Activated T-cell treated with anti-CD3 and anti-CD28 coated beads, Interleukin-2, amount 50 U/mL, for 4 hours (primary cell): ENCODE measurements around the gene RAPGEF4. TPM values are rescaled to one million over a fixed set of nuclear protein-coding genes. Genes with fewer than 3 reads are reported as not detected.
"Not testable (repeated sequence)": the region's sequence is repeated elsewhere in the genome, so short reads cannot be mapped to it uniquely, and the experiment has no call there.

Experiments
- ATAC-seq, 2 donors: fragments of 200-7000 bp; cut with Tn5 transposase; one replicate each; pipeline ENCODE4 v1.10.0; 2021
- DNase-seq: peaks from one replicate; pipeline ENCODE4 v3.0.0-alpha.2; 2020
- H3K27me3 Mint-ChIP-seq: one replicate; pipeline ENCODE4 v1.8.0; 2021; ENCODE audit warnings: low read depth, mixed read lengths
- H3K36me3 Mint-ChIP-seq: one replicate; pipeline ENCODE4 v1.8.0; 2022; ENCODE audit warnings: mixed read lengths; ENCODE audit not compliant: insufficient read depth
- H3K4me1 Mint-ChIP-seq: one replicate; pipeline ENCODE4 v1.8.0; 2021; ENCODE audit warnings: low read depth, mixed read lengths
- H3K4me3 Mint-ChIP-seq: one replicate; pipeline ENCODE4 v1.8.0; 2021; ENCODE audit warnings: mild to moderate bottlenecking, moderate library complexity, mixed read lengths
- H3K9me3 Mint-ChIP-seq: one replicate; pipeline ENCODE4 v1.8.0; 2021; ENCODE audit warnings: mixed read lengths
- total RNA-seq, 3 donors: library from RNA; stranded (reverse); gene quantifications; one replicate each; pipeline ENCODE4 v1.2.1, GENCODE V29; 2021

RAPGEF4 gene
- total RNA-seq, 3 donors from 2014 or later, result 0.20 to 0.47 (median 0.33) TPM

DNA sequence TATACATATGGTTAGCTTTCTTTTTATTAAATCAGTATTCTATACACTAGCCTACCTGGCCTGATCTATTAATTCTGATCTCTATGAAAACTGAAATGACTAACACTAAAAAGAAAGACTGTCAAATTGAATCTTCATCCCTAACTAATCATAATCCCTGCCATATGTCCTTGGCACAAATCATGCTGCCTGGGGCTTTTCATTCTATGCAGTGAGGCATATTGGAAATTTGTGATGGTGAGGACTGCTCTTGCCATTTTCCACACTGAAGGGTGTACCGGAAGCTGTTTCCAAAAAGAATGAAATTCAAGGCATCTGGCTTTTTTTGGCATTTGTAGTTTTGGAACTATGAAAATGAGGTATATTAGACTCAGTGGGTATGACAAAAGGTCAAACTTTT is 39.7 kb downstream of the RAPGEF4 start:
- ATAC-seq, result no peak
- Mint-ChIP-seq H3K4me1 (no peaks in the 10 kb centered on the region), H3K9me3 (no peaks in the 10 kb centered on the region), H3K4me3 (no peak overlapping the region), H3K27me3 (peaks cover 10% of the 10 kb centered on the region), H3K36me3 (no peaks in the 10 kb centered on the region)
- DNase-seq, result no peak

DNA sequence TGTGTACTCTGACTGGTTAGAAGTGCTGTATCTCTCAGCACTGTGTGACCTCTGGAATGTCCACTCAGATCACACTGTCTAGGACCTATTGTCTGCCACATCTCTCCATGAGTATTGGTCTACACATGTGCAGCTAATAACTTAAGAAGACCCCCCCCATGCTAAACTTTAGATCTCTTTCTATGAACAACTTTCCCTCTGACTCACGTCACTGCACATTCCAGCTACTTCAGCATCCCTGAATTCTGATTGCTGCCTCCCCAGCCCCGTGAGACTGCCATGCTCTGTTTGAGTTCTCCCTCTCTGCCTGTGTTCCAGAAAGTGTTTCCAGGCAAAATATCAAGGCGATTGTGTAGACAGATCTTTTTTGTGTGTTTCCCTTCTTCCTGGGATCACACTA is 41.8 kb downstream of the RAPGEF4 start:
- DNase-seq, result no peak
- Mint-ChIP-seq H3K4me3 (no peak overlapping the region), H3K4me1 (no peaks in the 10 kb centered on the region), H3K27me3 (peaks cover 10% of the 10 kb centered on the region), H3K36me3 (no peaks in the 10 kb centered on the region), H3K9me3 (no peaks in the 10 kb centered on the region)
- ATAC-seq, result no peak

GRCh38 chr2:172782506-172783164 is 47.0 kb downstream of the RAPGEF4 start:
- Mint-ChIP-seq H3K36me3 (no peaks in the 10 kb centered on the region), H3K4me3 (no peak overlapping the region), H3K27me3 (peaks cover 16% of the 10 kb centered on the region), H3K9me3 (no peaks in the 10 kb centered on the region), H3K4me1 (no peaks in the 10 kb centered on the region)
- ATAC-seq (no peak), DNase-seq (no peak)

GRCh38 chr2:172783165-172783898 is 47.7 kb downstream of the RAPGEF4 start:
- Mint-ChIP-seq H3K4me1 (no peaks in the 10 kb centered on the region), H3K4me3 (no peak overlapping the region), H3K27me3 (peaks cover 16% of the 10 kb centered on the region), H3K9me3 (no peaks in the 10 kb centered on the region), H3K36me3 (no peaks in the 10 kb centered on the region)
- ATAC-seq (no peak), DNase-seq (no peak)

- H3K4me1 Mint-ChIP-seq, result no peaks in the 10 kb centered on the region
- DNase-seq, result no peak
- H3K36me3 Mint-ChIP-seq, result no peaks in the 10 kb centered on the region
- peaks cover 10% of the 10 kb centered on the region for H3K27me3 Mint-ChIP-seq
- H3K4me3 Mint-ChIP-seq, result no peak overlapping the region
- ATAC-seq, result no peak
- no peaks in the 10 kb centered on the region for H3K9me3 Mint-ChIP-seq
Measured at GRCh38 chr2:172788871-172789270, 53.2 kb downstream of the RAPGEF4 start.

DNA sequence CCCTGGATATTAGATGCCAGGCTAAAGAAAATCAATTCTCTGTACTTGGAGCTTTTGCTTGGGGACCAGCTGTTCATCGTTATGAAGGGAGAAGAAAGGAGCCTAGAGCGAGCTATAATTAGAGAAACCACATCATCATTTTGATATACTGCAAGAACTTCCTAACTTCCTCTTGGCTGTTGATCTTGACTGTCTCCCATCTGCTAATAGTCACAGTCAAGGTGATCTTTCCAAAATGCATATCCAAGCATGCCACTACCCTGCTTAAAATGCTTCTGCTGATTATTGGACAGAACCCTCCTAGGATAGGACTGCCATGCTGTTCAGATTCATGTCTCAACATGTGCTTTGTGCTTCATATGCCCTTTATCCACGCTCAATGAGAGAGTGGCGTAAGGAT is 54.8 kb downstream of the RAPGEF4 start:
- Mint-ChIP-seq H3K4me3 (no peak overlapping the region), H3K9me3 (no peaks in the 10 kb centered on the region)
- no peak for ATAC-seq

DNA sequence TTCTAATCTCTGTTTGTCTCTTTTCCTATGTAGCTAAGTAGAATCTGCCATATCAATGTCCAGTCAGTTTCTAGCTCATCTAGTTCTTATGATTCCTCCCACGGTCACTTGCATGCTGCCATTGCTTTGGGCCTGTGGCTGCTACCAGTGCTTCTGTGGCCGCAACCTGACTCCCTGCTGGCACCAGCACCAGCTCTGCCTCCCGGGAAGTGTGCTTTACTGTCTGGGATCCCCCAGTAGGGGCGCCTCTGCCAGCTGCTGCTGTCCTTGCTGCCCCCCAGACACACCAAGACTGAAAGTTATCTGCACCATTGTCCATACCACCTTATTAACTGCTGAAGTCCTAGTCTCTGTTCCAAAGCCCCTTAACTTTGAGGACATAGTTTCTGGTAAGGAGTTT is 56.3 kb downstream of the RAPGEF4 start:
- Mint-ChIP-seq H3K4me3 (no peak overlapping the region), H3K27me3 (peaks cover 6% of the 10 kb centered on the region), H3K4me1 (no peaks in the 10 kb centered on the region), H3K36me3 (no peaks in the 10 kb centered on the region), H3K9me3 (no peaks in the 10 kb centered on the region)
- ATAC-seq (no peak), DNase-seq (no peak)

More for the DNA sequence above, 54.8 kb downstream of the RAPGEF4 start:
- H3K36me3 Mint-ChIP-seq, result no peaks in the 10 kb centered on the region
- H3K4me1 Mint-ChIP-seq, result no peaks in the 10 kb centered on the region
- DNase-seq, result no peak
- peaks cover 8% of the 10 kb centered on the region for H3K27me3 Mint-ChIP-seq

- Mint-ChIP-seq H3K36me3 (no peaks in the 10 kb centered on the region), H3K4me1 (no peaks in the 10 kb centered on the region), H3K9me3 (no peaks in the 10 kb centered on the region), H3K4me3 (no peak overlapping the region), H3K27me3 (peaks cover 6% of the 10 kb centered on the region)
- ATAC-seq, result no peak
- DNase-seq, result no peak
Measured at GRCh38 chr2:172792711-172793110, 57.1 kb downstream of the RAPGEF4 start.

DNA sequence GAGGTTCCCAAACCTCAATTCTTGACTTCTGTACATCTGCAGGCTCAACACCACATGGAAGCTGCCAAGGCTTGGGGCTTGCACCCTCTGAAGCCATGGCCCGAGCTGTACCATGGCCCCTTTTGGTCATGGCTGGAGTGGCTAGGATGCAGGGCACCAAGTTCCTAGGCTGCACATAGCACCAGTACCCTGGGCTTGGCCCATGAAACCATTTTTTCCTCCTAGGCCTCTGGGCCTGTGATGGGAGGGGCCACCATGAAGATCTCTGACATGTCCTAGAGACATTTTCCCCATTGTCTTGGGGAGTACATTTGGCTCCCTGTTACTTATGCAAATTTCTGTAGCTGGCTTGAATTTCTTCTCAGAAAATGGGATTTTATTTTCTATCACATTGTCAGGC is 67.7 kb downstream of the RAPGEF4 start:
- not testable (repeated sequence) for H3K36me3 Mint-ChIP-seq

DNA sequence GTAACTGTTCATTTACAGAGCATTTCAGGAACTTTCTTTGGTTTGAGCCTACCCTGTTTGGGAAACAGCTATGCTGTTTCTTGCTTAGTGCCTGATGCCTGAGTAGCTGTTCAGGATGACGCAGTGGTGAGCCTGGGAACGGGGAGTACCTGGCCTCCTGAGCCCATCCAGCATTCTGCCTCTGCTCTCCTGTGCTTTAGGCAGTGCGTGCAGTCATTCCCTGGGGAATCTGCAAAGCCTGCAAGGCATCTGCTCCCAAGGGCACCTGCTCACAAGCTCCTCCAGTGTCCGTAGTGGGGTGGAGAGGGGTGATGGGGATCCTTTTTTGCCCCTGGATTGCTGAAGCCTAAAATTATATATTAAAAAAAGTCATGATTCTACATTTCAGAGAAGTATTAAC is 68.8 kb downstream of the RAPGEF4 start:
- no peak for ATAC-seq
- Mint-ChIP-seq H3K36me3 (peaks cover 3% of the 10 kb centered on the region), H3K4me1 (no peaks in the 10 kb centered on the region), H3K4me3 (no peak overlapping the region), H3K9me3 (peaks cover 18% of the 10 kb centered on the region), H3K27me3 (peaks cover 3% of the 10 kb centered on the region)
- DNase-seq, result no peak

More for the DNA sequence above, 67.7 kb downstream of the RAPGEF4 start:
- H3K9me3 Mint-ChIP-seq, result peaks cover 18% of the 10 kb centered on the region
- H3K4me3 Mint-ChIP-seq, DNase-seq, H3K27me3 Mint-ChIP-seq, ATAC-seq, H3K4me1 Mint-ChIP-seq: not testable (repeated sequence)

- DNase-seq, result no peak
- no peak overlapping the region for H3K4me3 Mint-ChIP-seq
Measured at GRCh38 chr2:172806493-172806892, 70.8 kb downstream of the RAPGEF4 start.

GRCh38 chr2:172806996-172807395 is 71.4 kb downstream of the RAPGEF4 start:
- Mint-ChIP-seq H3K4me3 (no peak overlapping the region), H3K36me3 (peaks cover 3% of the 10 kb centered on the region), H3K27me3 (no peaks in the 10 kb centered on the region), H3K4me1 (no peaks in the 10 kb centered on the region), H3K9me3 (peaks cover 17% of the 10 kb centered on the region)
- DNase-seq, result no peak
- no peak for ATAC-seq

More at GRCh38 chr2:172806493-172806892, 70.8 kb downstream of the RAPGEF4 start:
- Mint-ChIP-seq H3K36me3 (peaks cover 3% of the 10 kb centered on the region), H3K4me1 (no peaks in the 10 kb centered on the region), H3K9me3 (peaks cover 18% of the 10 kb centered on the region), H3K27me3 (no peaks in the 10 kb centered on the region)
- ATAC-seq, result no peak

DNA sequence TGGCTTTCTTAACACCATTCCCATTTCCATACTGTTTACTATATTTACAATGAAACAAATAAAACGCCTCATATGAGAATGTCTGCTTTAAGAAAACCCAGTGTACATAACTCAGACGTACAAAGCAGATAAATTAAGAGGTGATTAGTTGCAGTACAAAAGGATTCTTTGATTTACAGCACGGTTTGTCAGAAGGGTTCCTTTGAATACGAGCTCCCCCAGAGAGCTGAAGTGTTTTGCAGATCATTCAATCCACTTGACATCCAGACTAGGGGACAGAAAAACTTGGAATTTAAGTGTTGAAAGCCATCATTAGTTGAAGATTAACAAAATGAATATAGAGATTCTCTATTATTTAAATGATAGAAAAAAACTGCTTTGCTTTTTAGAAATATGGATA is 72.5 kb downstream of the RAPGEF4 start:
- Mint-ChIP-seq H3K4me1 (no peaks in the 10 kb centered on the region), H3K27me3 (no peaks in the 10 kb centered on the region), H3K9me3 (peaks cover 5% of the 10 kb centered on the region), H3K4me3 (no peak overlapping the region), H3K36me3 (no peaks in the 10 kb centered on the region)
- no peak for DNase-seq
- no peak for ATAC-seq

GRCh38 chr2:172811027-172811426 is 75.4 kb downstream of the RAPGEF4 start:
- no peak overlapping the region for H3K4me3 Mint-ChIP-seq
- H3K9me3 Mint-ChIP-seq, result no peaks in the 10 kb centered on the region
- no peaks in the 10 kb centered on the region for H3K4me1 Mint-ChIP-seq
- DNase-seq (no peak), ATAC-seq (no peak)
- no peaks in the 10 kb centered on the region for H3K36me3 Mint-ChIP-seq
- no peaks in the 10 kb centered on the region for H3K27me3 Mint-ChIP-seq

DNA sequence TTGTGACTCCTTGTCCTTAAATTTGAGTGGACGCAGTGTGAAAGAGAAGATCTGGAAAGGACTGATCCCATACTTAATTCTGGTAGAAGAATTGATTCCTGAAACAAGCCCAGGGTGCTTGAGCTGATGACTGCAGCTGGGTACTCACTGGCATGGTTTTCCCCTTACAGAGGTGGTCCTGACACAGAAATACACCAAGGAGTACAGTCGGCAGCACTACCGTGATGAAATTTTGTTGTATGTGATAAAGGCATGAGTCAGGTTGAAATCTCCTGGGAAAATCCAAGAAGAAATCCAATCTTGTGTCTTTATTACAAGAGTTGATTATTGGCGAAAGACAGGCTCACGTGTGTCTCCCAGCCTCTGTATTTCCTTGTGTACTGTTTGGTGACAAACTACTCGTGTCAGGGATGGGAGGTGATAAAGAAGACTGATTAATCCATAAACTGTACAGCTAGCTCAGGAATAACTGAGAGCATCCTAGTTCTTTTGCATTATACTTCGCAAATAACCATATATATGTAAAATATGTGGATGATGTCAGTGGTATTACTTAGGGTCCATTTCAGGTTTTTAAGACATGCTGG is 76.6 kb downstream of the RAPGEF4 start:
- H3K9me3 Mint-ChIP-seq, result no peaks in the 10 kb centered on the region
- no peaks in the 10 kb centered on the region for H3K4me1 Mint-ChIP-seq
- DNase-seq (no peak), ATAC-seq (no peak)
- no peak overlapping the region for H3K4me3 Mint-ChIP-seq
- no peaks in the 10 kb centered on the region for H3K27me3 Mint-ChIP-seq
- no peaks in the 10 kb centered on the region for H3K36me3 Mint-ChIP-seq
